Measurements from ENCODE around the gene KIRREL3. TPM values are rescaled to one million over a fixed set of nuclear protein-coding genes. Genes with fewer than 3 reads are reported as not detected.
"Not testable (repeated sequence)": the region's sequence is repeated elsewhere in the genome, so short reads cannot be mapped to it uniquely, and the experiment has no call there.

The KIRREL3 gene
- total and polyA plus RNA-seq, 3 donors from 2014 or later = 1.0 to 1.1 (median 1.1) TPM

GRCh38 chr11:126959700-126960099 is 40.9 kb downstream of the KIRREL3 start:
- no peak for DNase-seq
- H3K4me1 ChIP-seq = no peaks in the 10 kb centered on the region
- no peaks in the 10 kb centered on the region for H3K27me3 ChIP-seq
- no peak for TF ChIP-seq CTCF (IDR thresholded peaks at IDR 0.05)
- no peak for TF ChIP-seq POLR2A (IDR thresholded peaks at IDR 0.05)
- 91 to 95% methylated on average over 4 of the region's 4 CpGs for WGBS, 2 donors
- no peak overlapping the region for H3K27ac ChIP-seq
- H3K9me3 ChIP-seq = no peaks in the 10 kb centered on the region
- no peak overlapping the region for H3K4me3 ChIP-seq
- no peaks in the 10 kb centered on the region for H3K36me3 ChIP-seq (ENCODE audit: low read depth, missing control alignments)
- intact Hi-C loops (cut with DNase I; ENCODE audit: low total_unique reads) = no loop called here

DNA sequence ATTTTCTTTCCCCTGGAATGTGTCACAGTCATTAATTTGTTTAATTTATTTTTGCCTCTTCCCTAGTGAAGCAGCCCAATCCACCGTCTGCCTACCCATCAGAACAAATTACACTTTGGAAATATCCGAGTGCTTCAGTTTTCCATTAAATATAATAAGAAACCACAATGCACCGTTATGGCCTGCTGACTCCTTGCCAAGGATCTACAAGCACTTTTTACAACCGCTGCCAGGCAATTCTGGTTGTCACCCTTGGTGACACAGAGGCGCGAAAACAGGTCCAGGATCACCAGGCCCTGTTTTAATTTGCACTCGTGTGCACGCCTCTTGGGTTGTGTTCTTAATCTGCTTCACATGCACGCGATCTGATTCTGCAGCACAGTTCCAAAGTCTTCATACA is 43.9 kb downstream of the KIRREL3 start:
- intact Hi-C loops (cut with DNase I; ENCODE audit: low total_unique reads) = no loop called here
- WGBS, 2 donors = 86 to 90% methylated on average over 10 of the region's 10 CpGs
- no peak for DNase-seq
- H3K9me3 ChIP-seq = no peaks in the 10 kb centered on the region
- no peaks in the 10 kb centered on the region for H3K27me3 ChIP-seq
- TF ChIP-seq CTCF (IDR thresholded peaks at IDR 0.05) = no peak
- no peak for TF ChIP-seq POLR2A (IDR thresholded peaks at IDR 0.05)
- H3K4me3 ChIP-seq = no peak overlapping the region
- no peaks in the 10 kb centered on the region for H3K4me1 ChIP-seq
- H3K36me3 ChIP-seq (ENCODE audit: low read depth, missing control alignments) = no peaks in the 10 kb centered on the region
- no peak overlapping the region for H3K27ac ChIP-seq

DNA sequence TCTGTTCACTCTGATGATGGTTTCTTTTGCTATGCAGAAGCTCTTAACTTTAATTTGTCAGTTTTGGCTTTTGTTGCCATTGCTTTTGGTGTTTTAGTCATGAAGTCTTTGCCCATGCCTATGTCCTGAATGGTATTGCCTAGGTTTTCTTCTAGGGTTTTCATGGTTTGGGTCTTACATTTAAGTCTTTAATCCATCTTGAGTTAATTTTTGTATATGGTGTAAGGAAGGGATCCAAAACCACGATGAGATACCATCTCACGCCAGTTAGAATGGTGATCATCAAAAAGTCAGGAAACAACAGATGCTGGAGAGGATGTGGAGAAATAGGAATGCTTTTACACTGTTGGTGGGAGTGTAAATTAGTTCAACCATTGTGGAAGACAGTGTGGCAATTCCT is 48.0 kb downstream of the KIRREL3 start:
- H3K4me1 ChIP-seq; DNase-seq; H3K36me3 ChIP-seq (ENCODE audit: low read depth, missing control alignments); H3K27ac ChIP-seq; H3K4me3 ChIP-seq; intact Hi-C loops (cut with DNase I; ENCODE audit: low total_unique reads); H3K27me3 ChIP-seq; H3K9me3 ChIP-seq: not testable (repeated sequence)
- 85 to 92% methylated on average over 2 of the region's 2 CpGs for WGBS, 2 donors

GRCh38 chr11:126951465-126951864 is 49.1 kb downstream of the KIRREL3 start:
- no peak for TF ChIP-seq CTCF (IDR thresholded peaks at IDR 0.05)
- TF ChIP-seq POLR2A (IDR thresholded peaks at IDR 0.05) = no peak
- WGBS, 2 donors = 84 to 91% methylated on average over 3 of the region's 3 CpGs
- H3K4me3 ChIP-seq = no peak overlapping the region
- no peak for DNase-seq
- no peaks in the 10 kb centered on the region for H3K9me3 ChIP-seq
- H3K27me3 ChIP-seq = no peaks in the 10 kb centered on the region
- H3K4me1 ChIP-seq = no peaks in the 10 kb centered on the region
- intact Hi-C loops (cut with DNase I; ENCODE audit: low total_unique reads) = no loop called here
- H3K36me3 ChIP-seq (ENCODE audit: low read depth, missing control alignments) = no peaks in the 10 kb centered on the region
- H3K27ac ChIP-seq = no peak overlapping the region

DNA sequence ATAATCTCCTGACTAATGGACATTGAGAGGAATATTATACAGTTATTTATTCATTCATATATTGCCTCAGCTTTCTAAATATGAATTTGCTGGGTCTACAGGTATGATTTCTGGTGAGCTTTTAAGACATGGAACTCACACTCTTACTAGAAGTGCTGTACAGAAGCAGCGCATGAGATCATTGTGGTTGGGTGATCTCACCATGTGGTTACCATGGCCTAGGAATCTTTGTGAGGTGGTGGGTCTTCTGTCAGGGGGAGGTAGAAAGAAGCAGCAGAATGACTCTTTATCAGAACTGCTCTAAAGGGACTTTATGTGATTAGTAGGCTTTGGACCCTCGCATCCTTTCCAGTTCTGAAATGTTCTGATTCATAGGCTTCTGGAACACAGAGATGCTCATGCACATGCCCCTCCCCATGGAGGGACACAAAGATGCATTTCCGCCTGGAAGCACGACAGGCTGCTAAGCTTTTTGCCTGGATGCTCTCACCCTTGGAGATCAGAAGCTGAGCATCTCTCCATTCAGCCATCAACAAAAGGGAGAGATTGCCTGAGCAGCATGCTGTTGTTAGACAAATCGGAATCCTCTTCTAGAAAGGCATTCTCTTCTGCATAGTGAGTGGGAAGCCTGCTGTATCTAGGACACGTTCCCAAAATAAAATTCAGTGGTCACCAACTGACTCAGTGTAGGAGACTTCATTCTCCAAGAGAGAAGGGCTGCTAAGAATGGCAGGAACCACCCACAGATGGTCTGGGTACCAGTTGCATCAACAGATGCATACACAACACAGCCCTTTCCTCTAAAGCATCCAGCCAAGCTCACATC is 51.3 kb downstream of the KIRREL3 start:
- no peaks in the 10 kb centered on the region for H3K27me3 ChIP-seq
- 80 to 82% methylated on average over 6 of the region's 6 CpGs for WGBS, 2 donors
- no peaks in the 10 kb centered on the region for H3K9me3 ChIP-seq
- H3K36me3 ChIP-seq (ENCODE audit: low read depth, missing control alignments) = no peaks in the 10 kb centered on the region
- intact Hi-C loops (cut with DNase I; ENCODE audit: low total_unique reads) = no loop called here
- TF ChIP-seq POLR2A (IDR thresholded peaks at IDR 0.05) = no peak
- DNase-seq = no peak
- H3K4me3 ChIP-seq = no peak overlapping the region
- no peak overlapping the region for H3K27ac ChIP-seq
- no peaks in the 10 kb centered on the region for H3K4me1 ChIP-seq

GRCh38 chr11:126948563-126948962 is 52.0 kb downstream of the KIRREL3 start:
- intact Hi-C loops (cut with DNase I; ENCODE audit: low total_unique reads) = no loop called here
- no peaks in the 10 kb centered on the region for H3K27me3 ChIP-seq
- 81 to 86% methylated on average over 1 of the region's 1 CpG for WGBS, 2 donors

More at GRCh38 chr11:126948563-126948962, 52.0 kb downstream of the KIRREL3 start:
- no peak for TF ChIP-seq CTCF (IDR thresholded peaks at IDR 0.05)
- no peaks in the 10 kb centered on the region for H3K9me3 ChIP-seq
- no peaks in the 10 kb centered on the region for H3K4me1 ChIP-seq
- no peak overlapping the region for H3K4me3 ChIP-seq
- no peak for DNase-seq
- H3K27ac ChIP-seq = no peak overlapping the region
- no peaks in the 10 kb centered on the region for H3K36me3 ChIP-seq (ENCODE audit: low read depth, missing control alignments)

Data from testis (tissue), 3 donors.